ENCODE results near the gene AMDHD1.

Gene AMDHD1

DNA sequence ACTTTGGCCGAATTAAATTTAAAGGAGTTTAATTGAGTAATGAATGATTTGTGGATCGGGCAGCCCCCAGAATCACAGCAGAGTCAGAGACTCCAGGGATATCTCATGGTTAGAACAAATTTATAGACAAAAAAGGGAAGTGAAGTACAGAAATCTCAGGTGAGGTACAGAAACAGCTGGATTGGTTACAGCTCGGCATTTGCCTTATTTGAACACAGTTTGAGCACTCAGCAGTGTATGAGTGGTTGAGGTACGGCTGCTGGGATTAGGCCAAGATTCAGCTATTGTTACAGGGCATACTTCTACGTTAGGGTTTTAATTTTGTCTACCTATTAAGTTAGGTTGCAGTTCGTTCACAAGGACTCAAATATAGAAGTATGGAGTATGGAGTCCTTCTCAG lies 24.0 kb upstream of the AMDHD1 start (continued):
- no peak for TF ChIP-seq REPIN1 (tag by site-specific recombination; IDR thresholded peaks at IDR 0.05; ENCODE audit: low read depth)

DNA sequence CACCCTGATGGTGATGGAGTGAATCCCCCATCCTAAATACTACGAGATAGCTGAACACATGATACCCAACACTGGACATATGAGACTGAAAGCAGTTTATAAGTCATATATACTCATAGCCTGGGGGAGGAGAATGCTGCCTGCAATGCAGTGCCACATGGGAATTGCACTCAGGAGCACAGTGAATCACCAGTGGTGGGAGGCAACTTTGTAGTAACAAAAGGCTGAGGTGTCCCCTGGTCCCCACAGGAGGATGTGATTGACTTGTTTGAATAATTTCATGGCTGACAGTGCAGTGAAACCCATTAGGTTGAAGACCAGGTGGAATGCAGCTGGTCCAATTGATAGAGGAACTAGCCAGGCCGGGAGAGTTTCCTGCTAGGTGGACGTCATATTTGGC lies 20.9 kb upstream of the AMDHD1 start:
- ChIA-PET CTCF (no interaction called here), POLR2A (no interaction called here)
- H3K4me3 ChIP-seq (ENCODE audit: low read depth, low read length): no peak overlapping the region
- H3K27ac ChIP-seq (ENCODE audit: extremely low read depth, low read depth, low read length): no peak overlapping the region
- no peaks in the 10 kb centered on the region for H3K4me1 ChIP-seq (ENCODE audit: control insufficient read depth, insufficient read depth, low read length)
- no peaks in the 10 kb centered on the region for H3K9me3 ChIP-seq (ENCODE audit: control insufficient read depth, insufficient read depth, low read depth, low read length)
- TF ChIP-seq, protein P1, sequence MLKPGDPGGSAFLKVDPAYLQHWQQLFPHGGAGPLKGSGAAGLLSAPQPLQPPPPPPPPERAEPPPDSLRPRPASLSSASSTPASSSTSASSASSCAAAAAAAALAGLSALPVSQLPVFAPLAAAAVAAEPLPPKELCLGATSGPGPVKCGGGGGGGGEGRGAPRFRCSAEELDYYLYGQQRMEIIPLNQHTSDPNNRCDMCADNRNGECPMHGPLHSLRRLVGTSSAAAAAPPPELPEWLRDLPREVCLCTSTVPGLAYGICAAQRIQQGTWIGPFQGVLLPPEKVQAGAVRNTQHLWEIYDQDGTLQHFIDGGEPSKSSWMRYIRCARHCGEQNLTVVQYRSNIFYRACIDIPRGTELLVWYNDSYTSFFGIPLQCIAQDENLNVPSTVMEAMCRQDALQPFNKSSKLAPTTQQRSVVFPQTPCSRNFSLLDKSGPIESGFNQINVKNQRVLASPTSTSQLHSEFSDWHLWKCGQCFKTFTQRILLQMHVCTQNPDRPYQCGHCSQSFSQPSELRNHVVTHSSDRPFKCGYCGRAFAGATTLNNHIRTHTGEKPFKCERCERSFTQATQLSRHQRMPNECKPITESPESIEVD (tag by site-specific recombination; IDR thresholded peaks at IDR 0.05): no peak
- no peak for TF ChIP-seq PRDM1 (tag by site-specific recombination; IDR thresholded peaks at IDR 0.05)
- TF ChIP-seq ZNF19 (tag by site-specific recombination; IDR thresholded peaks at IDR 0.05; ENCODE audit: low read depth): no peak
- no peak for TF ChIP-seq ZNF23 (tag by site-specific recombination; IDR thresholded peaks at IDR 0.05; ENCODE audit: borderline replicate concordance)
- no peak for TF ChIP-seq ZBTB17 (tag by site-specific recombination; IDR thresholded peaks at IDR 0.05)
- TF ChIP-seq, protein P2, sequence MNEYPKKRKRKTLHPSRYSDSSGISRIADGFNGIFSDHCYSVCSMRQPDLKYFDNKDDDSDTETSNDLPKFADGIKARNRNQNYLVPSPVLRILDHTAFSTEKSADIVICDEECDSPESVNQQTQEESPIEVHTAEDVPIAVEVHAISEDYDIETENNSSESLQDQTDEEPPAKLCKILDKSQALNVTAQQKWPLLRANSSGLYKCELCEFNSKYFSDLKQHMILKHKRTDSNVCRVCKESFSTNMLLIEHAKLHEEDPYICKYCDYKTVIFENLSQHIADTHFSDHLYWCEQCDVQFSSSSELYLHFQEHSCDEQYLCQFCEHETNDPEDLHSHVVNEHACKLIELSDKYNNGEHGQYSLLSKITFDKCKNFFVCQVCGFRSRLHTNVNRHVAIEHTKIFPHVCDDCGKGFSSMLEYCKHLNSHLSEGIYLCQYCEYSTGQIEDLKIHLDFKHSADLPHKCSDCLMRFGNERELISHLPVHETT (tag by site-specific recombination; IDR thresholded peaks at IDR 0.05): no peak
- no peak for TF ChIP-seq ZNF121 (tag by site-specific recombination; IDR thresholded peaks at IDR 0.05)
- TF ChIP-seq MYNN (tag by site-specific recombination; IDR thresholded peaks at IDR 0.05; ENCODE audit: borderline replicate concordance): no peak
- TF ChIP-seq EGR2 (tag by site-specific recombination; IDR thresholded peaks at IDR 0.05; ENCODE audit: low read depth): no peak
- no peak for TF ChIP-seq ZNF138 (tag by site-specific recombination; IDR thresholded peaks at IDR 0.05; ENCODE audit: borderline replicate concordance)
- TF ChIP-seq, protein P3, sequence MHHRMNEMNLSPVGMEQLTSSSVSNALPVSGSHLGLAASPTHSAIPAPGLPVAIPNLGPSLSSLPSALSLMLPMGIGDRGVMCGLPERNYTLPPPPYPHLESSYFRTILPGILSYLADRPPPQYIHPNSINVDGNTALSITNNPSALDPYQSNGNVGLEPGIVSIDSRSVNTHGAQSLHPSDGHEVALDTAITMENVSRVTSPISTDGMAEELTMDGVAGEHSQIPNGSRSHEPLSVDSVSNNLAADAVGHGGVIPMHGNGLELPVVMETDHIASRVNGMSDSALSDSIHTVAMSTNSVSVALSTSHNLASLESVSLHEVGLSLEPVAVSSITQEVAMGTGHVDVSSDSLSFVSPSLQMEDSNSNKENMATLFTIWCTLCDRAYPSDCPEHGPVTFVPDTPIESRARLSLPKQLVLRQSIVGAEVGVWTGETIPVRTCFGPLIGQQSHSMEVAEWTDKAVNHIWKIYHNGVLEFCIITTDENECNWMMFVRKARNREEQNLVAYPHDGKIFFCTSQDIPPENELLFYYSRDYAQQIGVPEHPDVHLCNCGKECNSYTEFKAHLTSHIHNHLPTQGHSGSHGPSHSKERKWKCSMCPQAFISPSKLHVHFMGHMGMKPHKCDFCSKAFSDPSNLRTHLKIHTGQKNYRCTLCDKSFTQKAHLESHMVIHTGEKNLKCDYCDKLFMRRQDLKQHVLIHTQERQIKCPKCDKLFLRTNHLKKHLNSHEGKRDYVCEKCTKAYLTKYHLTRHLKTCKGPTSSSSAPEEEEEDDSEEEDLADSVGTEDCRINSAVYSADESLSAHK (tag by site-specific recombination; IDR thresholded peaks at IDR 0.05): no peak
- TF ChIP-seq, protein P4, sequence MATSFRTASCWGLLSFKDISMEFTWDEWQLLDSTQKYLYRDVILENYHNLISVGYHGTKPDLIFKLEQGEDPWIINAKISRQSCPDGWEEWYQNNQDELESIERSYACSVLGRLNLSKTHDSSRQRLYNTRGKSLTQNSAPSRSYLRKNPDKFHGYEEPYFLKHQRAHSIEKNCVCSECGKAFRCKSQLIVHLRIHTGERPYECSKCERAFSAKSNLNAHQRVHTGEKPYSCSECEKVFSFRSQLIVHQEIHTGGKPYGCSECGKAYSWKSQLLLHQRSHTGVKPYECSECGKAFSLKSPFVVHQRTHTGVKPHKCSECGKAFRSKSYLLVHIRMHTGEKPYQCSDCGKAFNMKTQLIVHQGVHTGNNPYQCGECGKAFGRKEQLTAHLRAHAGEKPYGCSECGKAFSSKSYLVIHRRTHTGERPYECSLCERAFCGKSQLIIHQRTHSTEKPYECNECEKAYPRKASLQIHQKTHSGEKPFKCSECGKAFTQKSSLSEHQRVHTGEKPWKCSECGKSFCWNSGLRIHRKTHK (tag by site-specific recombination; IDR thresholded peaks at IDR 0.05): no peak
- no peak for TF ChIP-seq ZFP41 (tag by site-specific recombination; IDR thresholded peaks at IDR 0.05; ENCODE audit: borderline replicate concordance)
- TF ChIP-seq, protein P5, sequence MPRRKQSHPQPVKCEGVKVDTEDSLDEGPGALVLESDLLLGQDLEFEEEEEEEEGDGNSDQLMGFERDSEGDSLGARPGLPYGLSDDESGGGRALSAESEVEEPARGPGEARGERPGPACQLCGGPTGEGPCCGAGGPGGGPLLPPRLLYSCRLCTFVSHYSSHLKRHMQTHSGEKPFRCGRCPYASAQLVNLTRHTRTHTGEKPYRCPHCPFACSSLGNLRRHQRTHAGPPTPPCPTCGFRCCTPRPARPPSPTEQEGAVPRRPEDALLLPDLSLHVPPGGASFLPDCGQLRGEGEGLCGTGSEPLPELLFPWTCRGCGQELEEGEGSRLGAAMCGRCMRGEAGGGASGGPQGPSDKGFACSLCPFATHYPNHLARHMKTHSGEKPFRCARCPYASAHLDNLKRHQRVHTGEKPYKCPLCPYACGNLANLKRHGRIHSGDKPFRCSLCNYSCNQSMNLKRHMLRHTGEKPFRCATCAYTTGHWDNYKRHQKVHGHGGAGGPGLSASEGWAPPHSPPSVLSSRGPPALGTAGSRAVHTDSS (tag by site-specific recombination; IDR thresholded peaks at IDR 0.05): no peak
- TF ChIP-seq ZNF174 (tag by site-specific recombination; IDR thresholded peaks at IDR 0.05): no peak
- no peaks in the 10 kb centered on the region for H3K36me3 ChIP-seq (ENCODE audit: control insufficient read depth in 2 of 2, insufficient read depth in 1 of 2, low read length in 2 of 2)

Measured in HEK293 (cell line).